HG02678 (cell line): ENCODE data around the gene HTATSF1.

ENCODE experiments used
- ATAC-seq: cut with Tn5 transposase; IDR thresholded peaks from one replicate; pipeline ENCODE4 v1.9.1; 2021; ENCODE audit warnings: mild to moderate bottlenecking, moderate library complexity; ENCODE audit not compliant: unreplicated experiment

HTATSF1 gene

DNA sequence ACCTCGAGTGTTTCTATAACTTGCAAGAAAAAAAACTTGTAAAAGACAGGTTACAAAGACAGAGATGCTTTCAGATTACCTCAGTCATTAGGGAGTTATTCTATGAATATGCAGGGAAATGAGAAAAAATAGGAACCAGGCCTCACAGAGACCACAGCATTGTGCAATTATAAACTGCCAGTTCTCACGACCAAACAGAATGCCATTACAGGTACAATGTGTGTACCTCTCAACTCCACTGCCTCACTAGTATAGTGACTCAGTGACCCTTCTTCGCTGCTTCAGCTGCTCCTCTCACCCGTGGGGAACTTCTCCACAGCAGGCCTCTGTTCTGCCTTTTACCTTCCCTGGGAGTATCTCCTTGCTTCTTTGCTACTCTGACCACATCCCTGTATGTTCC is 2.3 kb upstream of the HTATSF1 start:
- ATAC-seq, result no peak

DNA sequence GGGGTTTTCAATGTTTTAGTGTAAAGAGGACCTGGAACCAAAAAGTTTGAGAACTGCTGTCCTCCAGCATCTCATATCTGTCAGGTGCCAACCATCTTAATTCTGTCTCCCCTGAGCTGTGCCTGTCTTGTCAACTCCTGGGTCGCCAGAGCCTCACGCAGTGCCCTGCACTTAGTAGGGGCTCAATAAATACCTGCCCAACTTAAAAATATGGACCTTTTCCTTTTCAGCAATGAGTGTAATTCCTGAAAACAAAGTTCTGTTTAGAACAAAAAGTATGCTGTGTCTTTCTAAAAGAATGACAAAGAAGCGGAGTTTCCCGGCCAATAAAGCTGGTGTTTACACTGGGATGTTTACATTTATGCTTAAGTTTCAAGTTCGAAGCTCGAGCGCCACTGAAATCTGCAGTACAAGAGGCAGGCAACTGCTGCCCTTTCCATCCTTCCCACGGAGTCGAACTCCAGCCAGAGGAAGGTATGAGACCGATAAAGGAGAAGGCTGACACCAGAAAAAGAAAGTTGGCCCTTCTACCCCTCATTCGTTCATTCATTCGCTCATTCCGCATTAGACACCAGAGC is 1.1 kb upstream of the HTATSF1 start:
- no peak for ATAC-seq

DNA sequence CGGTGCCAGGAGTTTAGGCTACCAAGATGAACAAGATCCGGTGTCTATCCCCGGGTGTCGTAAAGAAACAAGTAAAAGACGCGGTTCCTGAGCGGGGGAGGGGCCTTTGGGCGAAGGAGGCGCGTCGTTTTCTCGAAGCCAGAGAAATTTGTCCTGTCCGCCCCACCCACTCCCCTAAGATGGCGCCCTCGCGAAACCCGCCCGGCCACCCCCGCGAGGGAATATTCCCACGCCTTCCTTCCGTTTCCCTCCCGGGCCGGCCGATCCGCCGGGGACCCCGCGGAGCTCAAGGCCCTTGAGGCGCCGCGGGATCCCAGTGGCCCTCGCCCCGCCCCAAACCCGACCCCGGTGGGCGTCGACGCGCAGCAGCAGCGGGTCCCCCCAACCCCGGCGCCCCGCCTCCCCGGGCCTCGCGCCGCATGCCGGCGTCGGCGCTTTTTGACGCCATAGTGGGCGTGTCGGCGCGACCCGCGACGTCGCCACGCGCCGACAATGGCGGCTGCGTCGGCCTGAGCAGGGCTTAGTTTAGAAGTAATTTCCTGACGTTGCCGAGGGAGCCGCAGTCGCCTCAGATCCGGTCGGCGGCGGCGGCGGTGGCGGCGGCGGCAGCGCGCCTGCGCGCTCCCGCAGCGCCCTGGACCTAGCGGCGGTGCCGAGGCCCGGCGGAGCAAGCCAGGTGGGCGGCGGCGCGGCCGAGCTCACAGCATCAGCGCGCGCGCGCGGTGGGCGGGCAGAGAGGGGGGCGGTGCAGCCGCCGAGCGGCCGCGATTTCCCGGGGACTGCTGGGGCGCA is 432 bp upstream of the HTATSF1 start:
- peak; percentile 81 for ATAC-seq

DNA sequence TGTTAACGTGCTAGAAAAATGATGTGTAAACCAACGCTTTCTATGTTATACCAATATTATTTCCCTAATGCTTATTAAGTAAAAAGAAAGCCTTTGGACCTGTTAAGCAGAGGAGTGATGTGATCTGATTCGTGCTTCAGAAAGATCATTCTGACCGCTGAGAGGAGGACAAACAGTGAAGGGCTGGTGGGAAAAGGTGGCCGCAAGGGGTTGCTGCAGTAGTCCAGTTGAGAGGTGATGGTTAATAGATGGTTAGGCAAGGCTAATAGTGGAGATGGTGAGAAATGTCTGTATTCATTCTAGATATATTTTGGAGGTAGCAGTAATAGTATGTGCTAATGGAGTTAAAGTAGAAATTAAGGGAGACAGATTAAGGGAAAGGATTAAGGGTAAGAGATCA is 21.7 kb downstream of the HTATSF1 start:
- no peak for ATAC-seq

DNA sequence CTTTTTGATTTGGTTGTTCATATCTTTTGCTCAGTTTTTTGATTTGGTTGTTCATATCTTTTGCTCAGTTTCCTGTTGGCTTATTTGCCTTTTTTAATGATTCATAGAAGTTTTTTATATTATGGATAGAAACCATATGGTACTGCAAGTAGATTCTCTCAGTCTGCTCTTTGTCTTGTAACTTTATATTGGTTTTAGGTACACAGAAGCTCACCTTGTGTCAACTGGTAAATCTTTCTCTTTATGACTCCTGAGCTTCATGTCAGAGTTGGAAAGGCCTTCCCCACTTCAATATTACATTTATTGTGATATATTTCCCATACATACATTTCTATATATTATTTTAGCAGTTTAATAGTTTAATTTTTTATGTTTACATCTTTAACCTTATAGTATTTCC is 26.4 kb downstream of the HTATSF1 start:
- ATAC-seq, result no peak

DNA sequence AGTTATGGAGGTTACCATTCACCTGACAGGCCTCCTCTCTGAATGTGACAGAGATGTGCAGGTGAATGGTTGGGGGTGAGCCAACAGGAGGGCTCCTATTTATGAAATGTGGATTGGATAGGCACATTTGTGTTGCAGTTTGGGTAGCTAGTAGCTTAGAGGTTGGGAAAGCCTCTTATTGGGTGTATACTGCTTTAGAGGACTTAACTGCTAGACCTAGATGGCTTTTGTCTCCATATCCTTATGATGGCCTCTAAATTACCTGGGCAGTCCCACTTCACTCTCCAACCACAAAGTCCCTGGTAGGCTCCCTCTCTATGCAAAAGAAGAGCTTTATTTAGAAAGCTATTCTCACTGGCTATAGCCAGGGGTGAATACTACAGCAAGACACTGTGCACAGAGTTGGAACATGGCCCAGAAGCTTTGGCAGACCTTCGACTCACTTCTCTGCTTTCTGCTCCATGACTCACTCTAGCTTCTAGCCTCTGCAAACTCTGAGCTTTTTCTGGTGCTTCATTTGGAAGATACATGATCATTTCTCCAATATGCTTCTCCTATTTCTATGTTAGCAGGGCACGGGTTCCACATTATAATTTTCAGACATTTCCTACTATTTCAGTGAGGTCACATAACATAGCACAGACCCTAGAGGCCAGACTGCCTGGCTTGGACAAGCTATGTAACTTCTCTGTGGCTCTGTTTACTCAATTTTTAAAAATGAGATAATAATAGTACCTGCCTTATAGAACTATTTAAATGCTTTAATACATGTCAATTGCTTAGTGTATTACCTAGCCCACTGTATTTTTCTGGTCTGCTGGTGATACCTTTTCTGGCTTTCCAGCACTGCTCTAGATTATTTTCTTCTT is 28.6 kb downstream of the HTATSF1 start:
- no peak for ATAC-seq

DNA sequence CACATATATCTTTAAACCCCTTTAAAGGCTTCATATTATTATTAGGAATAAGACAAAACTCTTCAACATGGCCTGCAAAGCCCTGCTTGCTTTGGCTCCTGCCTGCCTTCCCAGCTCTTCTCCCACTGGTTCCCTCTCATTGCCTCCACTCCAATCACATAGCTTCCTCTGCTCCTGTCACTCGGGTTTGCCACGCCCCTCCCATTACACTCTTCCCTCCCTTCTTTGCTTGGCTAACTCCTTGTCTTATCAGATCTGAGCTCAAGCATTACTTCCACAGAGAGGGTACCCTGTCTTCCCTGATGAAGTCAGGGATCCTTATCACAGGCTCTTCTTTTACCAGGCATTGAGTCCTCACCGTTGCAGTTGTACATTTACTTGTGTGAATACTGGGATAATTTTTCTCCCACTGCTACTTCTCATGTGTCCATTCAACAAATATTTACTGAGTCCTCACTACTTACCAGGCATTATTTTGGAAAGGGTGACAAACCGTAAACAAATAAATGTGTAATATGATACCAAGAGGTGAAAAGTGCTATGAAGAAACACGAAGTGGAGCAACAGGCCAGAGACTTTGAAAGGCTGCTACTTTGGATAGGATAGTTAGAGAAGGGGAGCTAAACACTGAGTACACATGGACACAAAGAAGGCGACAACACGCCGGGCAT is 31.4 kb downstream of the HTATSF1 start:
- ATAC-seq, result no peak

DNA sequence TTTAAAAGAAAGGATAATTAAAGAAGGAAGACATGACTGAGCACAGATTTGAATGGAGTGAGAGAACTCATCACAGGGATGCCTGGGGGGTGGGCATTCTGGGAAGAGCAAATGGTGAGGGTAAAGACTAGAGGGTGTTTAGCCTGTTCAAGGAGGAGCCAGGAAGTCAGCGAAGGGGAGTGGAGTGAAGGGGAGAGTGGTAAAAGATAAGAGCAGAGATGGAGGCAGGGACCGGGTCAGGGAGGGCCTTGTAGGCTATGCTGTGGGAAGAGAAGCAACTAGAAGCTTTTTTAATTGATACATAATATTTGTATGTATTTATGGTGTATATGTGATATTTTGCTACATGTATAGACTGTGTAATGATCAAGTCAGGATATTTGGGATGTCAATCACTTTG is 32.4 kb downstream of the HTATSF1 start:
- ATAC-seq, result no peak

DNA sequence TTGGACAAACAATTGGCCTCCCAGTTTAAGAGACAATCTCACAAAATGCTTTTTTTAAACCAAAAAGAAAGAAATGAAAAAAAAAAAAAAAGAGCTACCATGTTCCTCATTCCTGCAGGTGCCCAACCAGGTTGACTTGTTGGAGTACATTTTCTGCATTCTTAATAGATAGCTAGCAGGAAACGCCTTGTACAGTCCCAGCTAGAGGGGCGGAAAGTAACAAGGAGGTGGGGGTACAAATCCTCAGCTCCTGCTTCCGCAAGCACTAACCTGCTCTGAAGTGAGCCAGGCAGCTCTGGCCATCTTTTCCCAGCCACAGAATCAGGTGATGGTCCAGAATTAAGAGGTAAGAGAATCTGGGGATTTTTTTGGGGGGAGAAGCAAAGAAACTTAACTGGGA is 34.6 kb downstream of the HTATSF1 start, which contains the start of gene VGLL1:
VGLL1 (plus strand) TSS at position 265 of the 400 bp plus-strand sequence. CDS start 3,806 bp downstream, outside the sequence.
- ATAC-seq, result no peak

DNA sequence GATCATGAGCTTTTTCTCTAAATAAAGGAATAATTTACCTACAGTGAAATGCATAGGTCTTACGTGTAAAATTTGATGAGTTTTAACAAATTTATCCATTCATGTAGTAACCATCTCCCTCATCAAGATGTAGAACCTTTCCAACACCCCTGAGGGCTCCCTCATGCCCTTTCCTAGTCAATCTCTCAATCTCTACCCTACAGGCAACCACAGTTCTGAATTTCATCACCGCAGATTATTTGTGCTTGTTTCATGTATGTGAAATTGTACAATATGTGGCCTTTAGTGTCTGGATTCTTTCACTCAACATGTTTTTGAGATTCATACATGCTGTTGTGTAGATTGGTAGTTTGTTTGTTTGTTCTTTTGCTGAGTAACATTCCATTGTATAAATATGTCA is 36.7 kb downstream of the HTATSF1 start:
- no peak for ATAC-seq

DNA sequence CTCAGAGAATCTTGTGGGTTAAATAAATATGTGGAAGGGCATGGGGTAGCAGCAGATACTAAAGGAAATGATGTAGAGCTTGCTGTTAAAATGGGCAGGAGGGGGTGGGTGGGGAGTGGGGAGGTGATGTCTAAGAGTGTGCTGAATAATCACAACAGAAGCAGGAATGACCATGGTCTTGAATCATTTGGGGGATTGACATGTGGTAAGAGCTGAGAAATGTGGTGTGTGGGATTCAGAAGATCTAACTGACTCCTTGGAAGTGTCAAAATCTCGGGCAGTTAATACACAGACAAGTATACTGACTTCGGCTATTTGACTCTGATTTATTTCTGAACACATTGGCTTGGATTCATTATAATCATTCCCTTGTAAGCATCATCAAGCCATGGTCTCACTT is 41.4 kb downstream of the HTATSF1 start:
- ATAC-seq, result no peak

DNA sequence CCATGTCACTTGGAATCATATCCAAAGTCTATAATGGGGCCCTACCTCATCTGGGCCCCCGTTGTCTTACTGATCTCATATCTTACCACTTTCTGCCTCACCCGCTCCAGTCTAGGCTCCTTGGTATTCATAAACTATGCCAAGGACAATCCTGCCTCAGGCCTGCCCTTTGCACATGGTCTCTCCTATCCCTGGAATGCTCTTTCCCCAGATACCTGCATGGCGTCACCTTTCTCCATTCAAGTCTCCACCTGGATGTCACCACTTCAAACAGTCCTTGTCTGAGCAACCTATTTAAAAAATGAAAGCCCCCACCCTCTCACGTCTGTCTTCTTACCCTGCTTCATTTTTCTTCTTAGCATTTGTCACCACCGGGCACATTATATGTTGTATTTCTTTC is 42.8 kb downstream of the HTATSF1 start:
- ATAC-seq, result no peak

DNA sequence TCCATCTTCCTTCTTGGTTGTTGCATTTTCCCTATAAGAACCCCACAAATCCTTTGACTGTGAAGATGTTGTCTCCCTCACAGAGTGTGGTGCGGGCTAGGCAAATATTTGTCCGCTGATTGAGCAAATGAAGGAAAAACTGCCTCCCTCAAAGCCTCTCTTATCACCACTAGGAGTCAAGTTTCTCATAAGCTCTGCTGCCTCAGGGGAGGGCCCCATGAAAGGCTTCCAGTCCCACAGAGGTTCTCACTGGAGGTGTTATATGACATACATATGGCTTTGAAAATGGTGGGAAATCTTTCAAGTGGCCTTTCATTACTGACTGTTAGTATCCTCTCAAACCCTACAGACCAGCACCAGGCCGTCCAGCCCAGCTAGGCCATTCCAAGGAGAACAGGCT is 43.9 kb downstream of the HTATSF1 start:
- no peak for ATAC-seq

DNA sequence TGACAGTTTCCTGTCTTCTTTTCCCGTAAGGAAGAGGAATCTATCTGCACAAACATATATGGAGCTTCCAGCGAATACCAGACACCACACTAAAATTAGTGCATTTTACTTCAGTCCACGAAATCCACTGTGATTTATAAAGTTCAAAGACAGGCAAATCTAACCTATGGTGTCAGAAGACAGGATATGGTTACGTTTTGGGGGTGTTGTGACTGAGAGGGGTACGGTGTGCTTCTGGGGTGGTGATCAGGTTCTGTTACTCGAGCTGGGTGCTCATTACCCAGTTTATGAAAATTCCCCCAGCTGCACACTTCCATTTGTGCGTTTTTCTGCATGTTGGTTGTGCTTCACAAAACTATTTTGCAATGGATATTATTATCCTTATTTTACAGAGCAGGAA is 44.9 kb downstream of the HTATSF1 start:
- no peak for ATAC-seq

DNA sequence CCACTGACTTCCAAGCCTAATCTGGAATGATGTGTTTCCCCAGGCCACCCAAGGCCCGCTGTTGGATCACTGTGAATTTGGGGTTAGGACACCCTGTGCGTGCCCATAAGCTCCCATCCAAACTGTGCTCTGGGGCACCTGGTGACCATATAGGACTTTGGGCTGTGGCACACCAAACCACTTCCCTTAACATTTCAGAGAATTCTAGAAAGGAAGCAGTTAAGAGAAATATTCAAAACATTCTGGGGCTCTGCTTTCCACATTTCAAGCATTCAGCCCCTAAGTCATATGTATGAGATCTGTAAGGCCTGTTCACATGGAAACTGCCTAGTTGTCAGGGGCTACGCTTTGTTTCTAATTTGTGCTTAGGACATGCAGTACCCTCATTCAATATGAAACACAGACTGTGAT is 49.0 kb downstream of the HTATSF1 start:
- no peak for ATAC-seq

DNA sequence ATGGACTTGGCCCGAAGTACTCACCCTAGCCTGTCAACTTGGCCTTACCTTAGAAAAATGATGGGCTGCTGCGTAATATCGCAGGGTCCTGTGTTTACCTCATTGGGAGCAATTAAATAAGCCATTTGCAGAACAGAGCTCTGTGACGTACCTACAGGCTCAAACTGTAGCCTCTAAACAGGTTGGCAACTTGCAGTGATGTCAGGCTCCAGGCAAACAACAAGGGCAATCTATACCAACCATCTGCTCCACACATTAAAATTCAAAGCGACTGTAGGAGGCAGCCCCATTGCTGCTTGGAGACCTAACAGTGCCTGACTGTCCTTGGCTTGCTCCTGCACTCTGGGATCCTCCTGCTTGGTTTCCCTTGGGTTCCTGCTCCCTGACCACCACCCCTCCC is 51.8 kb downstream of the HTATSF1 start:
- no peak for ATAC-seq

DNA sequence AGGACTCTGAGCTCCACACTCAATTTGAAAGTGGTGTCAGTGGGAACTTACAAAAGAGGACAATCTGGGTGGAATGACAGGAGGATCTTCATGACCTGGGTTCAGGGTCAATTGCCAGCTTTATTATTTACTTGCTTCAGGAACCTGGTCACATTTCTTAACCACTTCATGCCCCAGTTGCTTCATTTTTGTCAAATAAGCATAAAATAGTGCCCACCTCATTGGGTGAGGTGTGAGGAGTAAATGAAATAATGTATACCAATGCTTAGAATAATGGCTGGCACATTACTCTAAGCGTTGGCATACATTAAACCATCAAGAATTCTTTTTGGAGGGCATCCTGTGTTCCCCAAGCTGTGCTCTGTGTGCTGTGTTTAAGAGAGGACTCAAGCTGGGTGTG is 54.0 kb downstream of the HTATSF1 start:
- ATAC-seq, result no peak

DNA sequence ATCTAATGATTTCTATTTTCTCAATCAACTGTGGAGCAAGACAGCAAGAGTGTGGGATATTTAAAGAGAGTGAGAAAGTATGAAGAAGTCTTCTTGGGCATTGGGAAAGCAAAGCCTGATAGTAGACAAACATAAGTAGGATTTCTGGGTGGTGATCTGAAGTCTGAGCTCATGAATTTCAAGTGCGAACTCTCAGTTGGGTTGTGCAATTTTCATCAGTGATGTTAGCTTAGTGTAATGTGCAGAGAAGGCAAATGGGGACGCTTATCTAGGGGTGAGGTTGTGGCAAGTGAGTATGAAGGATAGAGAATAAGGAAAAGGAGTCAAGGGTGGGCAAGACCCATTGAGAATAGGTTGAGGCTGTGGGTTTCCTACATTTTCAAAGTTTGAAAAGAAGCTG is 58.3 kb downstream of the HTATSF1 start:
- no peak for ATAC-seq
